A673 (cell line): ENCODE measurements around the gene FAM185A.

Experiments
- EZH2 ChIP-seq: fragments of 200-600 bp; sonication (generic); IDR thresholded peaks from 2 replicates; pipeline ENCODE4 v1.6.1; 2017; ENCODE audit warnings: borderline replicate concordance, low read depth, mild to moderate bottlenecking, mixed read lengths, antibody characterized with exemption, low read length; ENCODE audit not compliant: poor library complexity, severe bottlenecking
- TF ChIP-seq, protein P1 (sequence below): fragments of 300-800, 200-600 bp; sonication (generic); conservative IDR thresholded peaks from 2 replicates; pipeline ENCODE4 v1.5.1; 2017; ENCODE audit warnings: low read depth, mild to moderate bottlenecking, antibody characterized with exemption, low read length, moderate library complexity, mixed read lengths

DNA sequence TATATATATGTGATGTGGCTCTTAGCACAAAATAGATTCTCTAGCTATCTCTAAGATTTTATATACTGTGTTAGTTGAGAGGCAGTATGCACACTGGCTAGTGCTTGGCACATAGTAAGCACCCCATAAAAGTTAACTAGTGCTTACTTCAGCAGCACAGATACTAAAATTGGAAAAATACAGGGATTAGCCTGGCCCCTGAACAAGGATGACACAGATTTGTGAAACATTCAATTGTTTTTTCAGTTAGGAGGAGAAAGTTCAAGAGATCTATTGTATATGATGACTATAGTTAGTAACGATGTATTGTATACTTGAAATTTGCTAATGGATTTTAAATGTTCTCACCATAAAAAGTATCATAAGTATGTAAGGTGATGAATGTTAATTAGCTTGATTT lies 85.7 kb downstream of the FAM185A start:
- TF ChIP-seq, protein P1, sequence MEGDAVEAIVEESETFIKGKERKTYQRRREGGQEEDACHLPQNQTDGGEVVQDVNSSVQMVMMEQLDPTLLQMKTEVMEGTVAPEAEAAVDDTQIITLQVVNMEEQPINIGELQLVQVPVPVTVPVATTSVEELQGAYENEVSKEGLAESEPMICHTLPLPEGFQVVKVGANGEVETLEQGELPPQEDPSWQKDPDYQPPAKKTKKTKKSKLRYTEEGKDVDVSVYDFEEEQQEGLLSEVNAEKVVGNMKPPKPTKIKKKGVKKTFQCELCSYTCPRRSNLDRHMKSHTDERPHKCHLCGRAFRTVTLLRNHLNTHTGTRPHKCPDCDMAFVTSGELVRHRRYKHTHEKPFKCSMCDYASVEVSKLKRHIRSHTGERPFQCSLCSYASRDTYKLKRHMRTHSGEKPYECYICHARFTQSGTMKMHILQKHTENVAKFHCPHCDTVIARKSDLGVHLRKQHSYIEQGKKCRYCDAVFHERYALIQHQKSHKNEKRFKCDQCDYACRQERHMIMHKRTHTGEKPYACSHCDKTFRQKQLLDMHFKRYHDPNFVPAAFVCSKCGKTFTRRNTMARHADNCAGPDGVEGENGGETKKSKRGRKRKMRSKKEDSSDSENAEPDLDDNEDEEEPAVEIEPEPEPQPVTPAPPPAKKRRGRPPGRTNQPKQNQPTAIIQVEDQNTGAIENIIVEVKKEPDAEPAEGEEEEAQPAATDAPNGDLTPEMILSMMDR = no peak
- TF ChIP-seq EZH2 = no peak
